ENCODE measurements around the gene RELN.

Gene RELN

DNA sequence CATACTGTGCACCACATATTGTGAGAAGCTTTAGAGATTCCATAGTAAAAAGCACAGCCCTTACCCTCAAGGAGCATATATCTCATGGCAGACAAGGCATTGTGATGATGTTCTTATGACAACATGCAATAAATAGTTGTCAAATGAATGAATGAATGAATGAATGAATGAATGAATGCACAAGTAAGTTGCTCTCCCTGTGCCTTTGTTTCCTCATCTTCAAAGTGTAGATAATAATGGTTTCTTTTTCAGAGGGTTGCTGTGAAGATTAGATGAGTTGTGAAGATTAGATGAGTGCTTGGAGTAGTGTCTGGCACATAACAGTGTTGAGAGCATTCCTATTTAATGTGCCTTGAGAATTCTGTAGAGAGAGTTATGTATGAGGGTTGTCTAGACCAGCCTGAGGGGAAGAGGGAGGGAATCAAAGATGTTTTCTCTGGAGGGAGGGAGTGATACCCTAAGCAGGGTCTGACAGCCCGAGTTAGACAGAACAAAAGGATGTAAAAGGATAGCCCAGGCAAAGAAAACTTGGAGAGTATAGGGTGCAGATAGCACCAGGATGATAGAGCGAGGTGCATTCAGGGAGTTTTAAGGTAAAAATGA, 217.2 kb downstream of the RELN start:
- no peak for DNase-seq (ENCODE audit: low read depth)
- TF ChIP-seq MYC (IDR thresholded peaks at IDR 0.05; ENCODE audit: low read depth, low read length) (no peak), POLR2A (IDR thresholded peaks at IDR 0.05; ENCODE audit: extremely low read depth, insufficient read length) (no peak)
- TF ChIP-seq, protein P1, sequence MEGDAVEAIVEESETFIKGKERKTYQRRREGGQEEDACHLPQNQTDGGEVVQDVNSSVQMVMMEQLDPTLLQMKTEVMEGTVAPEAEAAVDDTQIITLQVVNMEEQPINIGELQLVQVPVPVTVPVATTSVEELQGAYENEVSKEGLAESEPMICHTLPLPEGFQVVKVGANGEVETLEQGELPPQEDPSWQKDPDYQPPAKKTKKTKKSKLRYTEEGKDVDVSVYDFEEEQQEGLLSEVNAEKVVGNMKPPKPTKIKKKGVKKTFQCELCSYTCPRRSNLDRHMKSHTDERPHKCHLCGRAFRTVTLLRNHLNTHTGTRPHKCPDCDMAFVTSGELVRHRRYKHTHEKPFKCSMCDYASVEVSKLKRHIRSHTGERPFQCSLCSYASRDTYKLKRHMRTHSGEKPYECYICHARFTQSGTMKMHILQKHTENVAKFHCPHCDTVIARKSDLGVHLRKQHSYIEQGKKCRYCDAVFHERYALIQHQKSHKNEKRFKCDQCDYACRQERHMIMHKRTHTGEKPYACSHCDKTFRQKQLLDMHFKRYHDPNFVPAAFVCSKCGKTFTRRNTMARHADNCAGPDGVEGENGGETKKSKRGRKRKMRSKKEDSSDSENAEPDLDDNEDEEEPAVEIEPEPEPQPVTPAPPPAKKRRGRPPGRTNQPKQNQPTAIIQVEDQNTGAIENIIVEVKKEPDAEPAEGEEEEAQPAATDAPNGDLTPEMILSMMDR (IDR thresholded peaks at IDR 0.05; ENCODE audit: low read depth, low read length), result no peak
- TF ChIP-seq, protein P2, sequence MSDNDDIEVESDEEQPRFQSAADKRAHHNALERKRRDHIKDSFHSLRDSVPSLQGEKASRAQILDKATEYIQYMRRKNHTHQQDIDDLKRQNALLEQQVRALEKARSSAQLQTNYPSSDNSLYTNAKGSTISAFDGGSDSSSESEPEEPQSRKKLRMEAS (IDR thresholded peaks at IDR 0.05; ENCODE audit: low read depth, low read length), result no peak
- no peak overlapping the region for H3K4me3 ChIP-seq (ENCODE audit: low read depth, low read length)

DNA sequence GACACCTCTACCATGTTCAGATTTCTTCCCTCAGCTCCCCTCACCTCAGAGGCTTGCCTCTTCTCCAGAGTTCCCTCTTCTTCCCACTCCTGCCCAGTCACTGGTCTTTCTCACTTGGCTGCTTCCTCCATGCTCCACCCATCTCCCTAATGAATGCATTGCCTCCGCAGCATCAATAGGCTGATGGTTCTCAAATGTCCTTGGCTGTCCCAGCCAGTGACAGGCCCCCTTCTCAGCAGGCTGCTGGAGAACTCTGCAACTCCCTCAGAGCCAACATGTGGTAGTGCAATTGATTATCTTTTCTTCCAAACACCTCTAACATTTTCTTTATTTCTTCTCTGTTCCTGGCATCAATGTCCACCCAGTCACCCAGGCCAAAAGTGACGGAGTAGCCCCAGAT, 218.2 kb downstream of the RELN start:
- no peak overlapping the region for H3K4me3 ChIP-seq (ENCODE audit: low read depth, low read length)
- TF ChIP-seq, protein P1 (IDR thresholded peaks at IDR 0.05; ENCODE audit: low read depth, low read length), result no peak
- TF ChIP-seq, protein P2 (IDR thresholded peaks at IDR 0.05; ENCODE audit: low read depth, low read length), result no peak
- TF ChIP-seq POLR2A (IDR thresholded peaks at IDR 0.05; ENCODE audit: extremely low read depth, insufficient read length) (no peak), MYC (IDR thresholded peaks at IDR 0.05; ENCODE audit: low read depth, low read length) (no peak)
- no peak for DNase-seq (ENCODE audit: low read depth)

DNA sequence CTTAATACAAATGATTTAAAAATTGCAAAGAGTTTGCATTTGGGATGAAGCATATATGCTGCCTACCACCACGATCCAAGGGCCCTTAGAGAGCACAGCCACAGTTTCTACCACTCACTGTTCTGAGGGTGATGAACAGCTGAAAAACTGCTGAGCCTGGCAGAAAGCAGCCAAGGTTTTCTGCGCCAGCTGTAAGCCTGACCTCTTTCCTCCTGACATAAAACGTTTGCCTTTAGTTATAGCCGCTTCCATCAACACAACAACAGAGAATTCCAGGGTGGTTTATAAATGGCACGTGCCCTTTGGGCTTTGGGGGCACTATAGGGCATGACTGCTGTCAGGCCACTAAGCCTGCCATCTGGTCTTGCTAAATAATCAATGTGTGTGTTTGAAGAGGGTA, 222.8 kb downstream of the RELN start:
- no peak for DNase-seq (ENCODE audit: low read depth)
- H3K4me3 ChIP-seq (ENCODE audit: low read depth, low read length), result no peak overlapping the region
- TF ChIP-seq MYC (IDR thresholded peaks at IDR 0.05; ENCODE audit: low read depth, low read length), result no peak
- TF ChIP-seq, protein P2 (IDR thresholded peaks at IDR 0.05; ENCODE audit: low read depth, low read length), result no peak
- TF ChIP-seq, protein P1 (IDR thresholded peaks at IDR 0.05; ENCODE audit: low read depth, low read length), result no peak
- no peak for TF ChIP-seq POLR2A (IDR thresholded peaks at IDR 0.05; ENCODE audit: extremely low read depth, insufficient read length)

DNA sequence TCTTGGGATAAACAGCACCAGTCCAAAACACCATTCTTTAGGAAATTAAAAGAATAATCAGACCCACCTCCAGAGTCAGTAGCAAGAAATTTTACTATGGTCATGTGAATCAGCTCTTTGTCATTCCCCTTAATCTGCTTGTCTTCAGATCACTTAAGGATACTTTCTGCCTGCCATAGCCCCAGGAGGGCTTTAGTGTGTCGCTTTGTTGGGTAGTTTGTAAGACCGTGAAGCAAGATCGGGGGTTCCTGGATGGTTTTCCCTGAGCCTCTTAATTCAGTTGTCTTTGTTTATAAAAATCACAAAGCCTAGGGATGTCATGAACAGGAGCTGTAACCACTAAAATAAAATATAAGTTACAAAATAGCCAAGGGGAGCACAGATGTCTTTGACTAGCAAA, 223.6 kb downstream of the RELN start:
- no peak for DNase-seq (ENCODE audit: low read depth)
- no peak for TF ChIP-seq MYC (IDR thresholded peaks at IDR 0.05; ENCODE audit: low read depth, low read length)
- no peak for TF ChIP-seq POLR2A (IDR thresholded peaks at IDR 0.05; ENCODE audit: extremely low read depth, insufficient read length)
- TF ChIP-seq, protein P1 (IDR thresholded peaks at IDR 0.05; ENCODE audit: low read depth, low read length), result no peak
- TF ChIP-seq, protein P2 (IDR thresholded peaks at IDR 0.05; ENCODE audit: low read depth, low read length), result no peak
- no peak overlapping the region for H3K4me3 ChIP-seq (ENCODE audit: low read depth, low read length)

DNA sequence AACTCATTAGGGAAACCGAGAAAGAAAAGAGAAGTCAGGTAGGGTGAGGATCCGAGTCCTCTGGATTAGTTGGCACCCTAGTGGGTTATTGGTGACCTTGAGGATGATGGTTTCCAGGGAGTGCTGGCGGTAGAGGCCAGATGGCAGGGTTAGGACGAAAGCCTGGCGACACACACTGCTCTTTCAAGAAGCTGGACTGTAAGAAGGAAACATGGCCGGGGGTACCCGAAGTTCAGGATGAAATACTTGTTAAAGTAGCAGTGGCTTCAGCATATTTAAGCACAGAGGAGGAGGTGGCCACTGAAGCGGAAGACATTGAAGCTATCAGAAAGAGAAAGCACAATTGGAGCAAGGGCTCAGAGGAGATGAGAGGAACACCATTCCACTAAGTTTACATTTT, 224.6 kb downstream of the RELN start:
- no peak overlapping the region for H3K4me3 ChIP-seq (ENCODE audit: low read depth, low read length)
- no peak for DNase-seq (ENCODE audit: low read depth)
- TF ChIP-seq, protein P2 (IDR thresholded peaks at IDR 0.05; ENCODE audit: low read depth, low read length), result no peak
- TF ChIP-seq, protein P1 (IDR thresholded peaks at IDR 0.05; ENCODE audit: low read depth, low read length), result no peak
- TF ChIP-seq POLR2A (IDR thresholded peaks at IDR 0.05; ENCODE audit: extremely low read depth, insufficient read length), result no peak
- no peak for TF ChIP-seq MYC (IDR thresholded peaks at IDR 0.05; ENCODE audit: low read depth, low read length)
